Esophagus squamous epithelium (tissue), 5 donors: ENCODE data around the gene RBMS3. TPM values are rescaled to one million over a fixed set of nuclear protein-coding genes. Genes with fewer than 3 reads are reported as not detected.

Source experiments
- DNase-seq: peaks from one replicate; lab custom pipeline; 2025; lab: John Stamatoyannopoulos, UW
- H3K27ac ChIP-seq, 4 donors: fragments of 200-600 bp; sonication (generic); one replicate each; pipeline ENCODE4 v1.5.1; 2016 to 2019; ENCODE audit warnings: mild to moderate bottlenecking in 1 of 4
- H3K27me3 ChIP-seq, 4 donors: fragments of 200-600 bp; sonication (generic); 1 replicate in 3 of 4; 2 replicates in 1 of 4; pipeline versions ENCODE4 v1.5.1 to v1.6.0; 2017 to 2021; ENCODE audit warnings: antibody characterized with exemption in 1 of 4
- H3K36me3 ChIP-seq, 3 donors: fragments of 200-600 bp; sonication (generic); one replicate each; pipeline ENCODE4 v1.5.1; 2016 to 2019
- H3K4me1 ChIP-seq, 3 donors: fragments of 200-600 bp; sonication (generic); one replicate each; pipeline ENCODE4 v1.5.1; 2017 to 2019
- H3K4me3 ChIP-seq, 4 donors: fragments of 200-600 bp; sonication (generic); 1 replicate in 3 of 4; 2 replicates in 1 of 4; pipeline ENCODE4 v1.5.1; 2016 to 2019; ENCODE audit warnings: mild to moderate bottlenecking in 2 of 4, moderate library complexity in 1 of 4
- H3K9me3 ChIP-seq, 3 donors: fragments of 200-600 bp; sonication (generic); one replicate each; pipeline ENCODE4 v1.5.1; 2016 to 2019
- CTCF ChIP-seq, 6 experiments: fragments of 450-650 bp in 4 of 6; fragments of 200-600 bp in 2 of 6; sonication (generic) in 2 of 6; IDR thresholded peaks; one replicate each; pipeline ENCODE4 v1.5.1; 2016 to 2019; ENCODE audit warnings: antibody characterized with exemption in 6 of 6, mild to moderate bottlenecking in 4 of 6, moderate library complexity in 4 of 6
- POLR2A ChIP-seq, 4 donors: fragments of 450-650 bp; IDR thresholded peaks; one replicate each; pipeline ENCODE4 v1.6.1; 2017; ENCODE audit warnings: antibody characterized with exemption in 4 of 4, mild to moderate bottlenecking in 4 of 4, moderate library complexity in 3 of 4
- WGBS, 2 donors: methylation state at CpG; one replicate each; pipeline ENCODE4 v1.1.5; 2018; 5-methylcytosine and 5-hydroxymethylcytosine counted together
- intact Hi-C: fragments of 100-400 bp; cut with DNase I; formaldehyde crosslinking; loops from one replicate; pipeline ENCODE4 v1.15.0; 2022
- total RNA-seq, 4 donors: library from RNA; depleted of rRNA; stranded (reverse); fragments of >200 nt; gene quantifications; one replicate each; pipeline ENCODE4 v1.1.0, GENCODE V29; 2016
- donor health status: DM: yes; HTN: yes; CAD: no.

The RBMS3 gene
- total RNA-seq, 4 donors from 2014 or later: 0.57 to 35.7 (median 6.1) TPM

- H3K4me1 ChIP-seq: peaks cover 0 to 28% (median 3%) of the 10 kb centered on the region in 3 donors
- no peak for DNase-seq
- H3K27me3 ChIP-seq: no peaks in the 10 kb centered on the region
- H3K36me3 ChIP-seq: no peaks in the 10 kb centered on the region
- intact Hi-C loops: no loop called here
- no peaks in the 10 kb centered on the region for H3K9me3 ChIP-seq
- no peak overlapping the region for H3K27ac ChIP-seq
- H3K4me3 ChIP-seq: no peak overlapping the region
- 82 to 90% methylated on average over 3 of the region's 3 CpGs for WGBS, 2 donors
- no peak for TF ChIP-seq POLR2A (IDR thresholded peaks at IDR 0.05)
- no peak for TF ChIP-seq CTCF (IDR thresholded peaks at IDR 0.05)
These were observed 11.1 kb downstream of the RBMS3 start for GRCh38 chr3:29291982-29292363.

- Histone ChIP-seq H3K27ac (no peak overlapping the region), H3K4me3 (no peak overlapping the region), H3K4me1 (peaks cover 0 to 28% (median 0%) of the 10 kb centered on the region in 3 donors), H3K36me3 (no peaks in the 10 kb centered on the region), H3K9me3 (no peaks in the 10 kb centered on the region), H3K27me3 (no peaks in the 10 kb centered on the region)
- intact Hi-C loops: no loop called here
- TF ChIP-seq POLR2A (IDR thresholded peaks at IDR 0.05) (no peak), CTCF (IDR thresholded peaks at IDR 0.05) (no peak)
- WGBS, 2 donors: 35 to 77% methylated on average over 2 of the region's 2 CpGs
- DNase-seq: no peak
These were observed 12.6 kb downstream of the RBMS3 start for GRCh38 chr3:29293421-29293820.

- Histone ChIP-seq H3K27me3 (no peaks in the 10 kb centered on the region), H3K4me3 (no peak overlapping the region), H3K4me1 (peaks cover 0 to 5% (median 0%) of the 10 kb centered on the region in 3 donors), H3K27ac (no peak overlapping the region), H3K36me3 (no peaks in the 10 kb centered on the region), H3K9me3 (no peaks in the 10 kb centered on the region)
- no peak for TF ChIP-seq CTCF (IDR thresholded peaks at IDR 0.05)
- TF ChIP-seq POLR2A (IDR thresholded peaks at IDR 0.05): no peak
- intact Hi-C loops: no loop called here
- 67 to 77% methylated on average over 1 of the region's 1 CpG for WGBS, 2 donors
- DNase-seq: no peak
These were observed 17.1 kb downstream of the RBMS3 start for GRCh38 chr3:29297998-29298397.

GRCh38 chr3:29301332-29302019 lies 20.6 kb downstream of the RBMS3 start:
- TF ChIP-seq POLR2A (IDR thresholded peaks at IDR 0.05) (no peak), CTCF (IDR thresholded peaks at IDR 0.05) (no peak)
- intact Hi-C loops: no loop called here
- H3K36me3 ChIP-seq: no peaks in the 10 kb centered on the region
- no peak for DNase-seq
- no peak overlapping the region for H3K4me3 ChIP-seq
- H3K4me1 ChIP-seq: peaks cover 0 to 5% (median 0%) of the 10 kb centered on the region in 3 donors
- 67 to 68% methylated on average over 7 of the region's 7 CpGs for WGBS, 2 donors
- no peaks in the 10 kb centered on the region for H3K9me3 ChIP-seq
- no peak overlapping the region for H3K27ac ChIP-seq
- H3K27me3 ChIP-seq: no peaks in the 10 kb centered on the region

GRCh38 chr3:29302619-29303018 lies 21.7 kb downstream of the RBMS3 start:
- no peak for DNase-seq
- Histone ChIP-seq H3K9me3 (no peaks in the 10 kb centered on the region), H3K27me3 (no peaks in the 10 kb centered on the region), H3K4me3 (no peak overlapping the region), H3K4me1 (peaks cover 0 to 5% (median 0%) of the 10 kb centered on the region in 3 donors), H3K36me3 (no peaks in the 10 kb centered on the region), H3K27ac (no peak overlapping the region)
- WGBS, 2 donors: 82 to 96% methylated on average over 2 of the region's 2 CpGs
- intact Hi-C loops: no loop called here
- TF ChIP-seq POLR2A (IDR thresholded peaks at IDR 0.05) (no peak), CTCF (IDR thresholded peaks at IDR 0.05) (no peak)
